GM18873 (cell line): ENCODE measurements around the gene HS6ST1.

Experiments
- ATAC-seq: cut with Tn5 transposase; IDR thresholded peaks from one replicate; pipeline ENCODE4 v1.9.1; 2021; ENCODE audit warnings: mild to moderate bottlenecking, moderate library complexity, moderate number of reproducible peaks; ENCODE audit not compliant: unreplicated experiment, low FRiP score

HS6ST1 gene

DNA sequence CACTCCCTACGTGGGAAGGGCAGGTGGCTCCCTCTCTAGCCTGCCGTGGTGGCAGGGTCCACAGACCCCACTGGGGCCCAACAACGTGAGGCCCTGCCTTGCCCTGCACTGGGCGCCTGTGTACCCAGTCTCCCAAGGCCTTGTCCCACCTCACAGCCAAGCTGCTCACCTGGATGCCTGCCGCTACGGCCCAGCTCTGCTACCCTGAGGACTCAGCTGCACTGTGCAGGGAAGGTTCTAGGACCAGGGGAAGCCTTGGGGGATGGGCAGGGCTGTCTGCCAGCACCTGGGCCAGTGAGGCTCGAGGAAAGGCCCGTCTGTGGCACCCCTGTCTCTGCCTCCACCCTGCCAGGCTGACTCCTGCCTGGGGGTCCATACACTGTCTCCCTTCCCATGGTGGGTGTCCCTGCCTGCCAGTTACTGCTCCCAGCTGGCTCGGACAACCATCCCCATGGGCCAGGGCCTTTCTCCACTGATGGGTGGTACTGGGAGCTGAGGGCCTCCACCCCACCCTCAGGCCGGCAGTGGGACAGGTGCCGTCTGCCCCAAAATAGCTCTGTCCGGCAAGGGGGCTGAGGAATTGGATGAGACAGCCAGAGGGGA lies 33.2 kb downstream of the HS6ST1 start:
- ATAC-seq = no peak

DNA sequence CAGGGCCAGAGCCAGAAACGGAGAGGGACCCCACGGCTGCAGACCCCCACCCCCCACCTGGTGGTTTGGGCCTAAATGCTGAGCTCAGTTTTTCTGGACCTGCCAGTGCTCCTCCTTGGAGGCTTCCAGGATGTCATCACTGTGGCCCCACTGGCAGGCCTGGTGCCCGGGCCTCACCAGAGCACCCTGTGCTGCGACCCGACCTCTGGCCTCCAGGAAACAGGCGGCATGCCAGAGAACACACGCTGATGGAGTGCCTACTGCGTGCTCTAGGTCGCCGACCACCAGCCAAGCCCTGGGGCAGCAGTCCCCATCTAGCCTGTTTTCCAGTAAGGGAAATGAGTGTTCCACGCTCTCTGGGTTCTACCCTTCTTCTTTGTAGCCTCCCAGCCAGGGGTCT lies 33.8 kb downstream of the HS6ST1 start:
- no peak for ATAC-seq

DNA sequence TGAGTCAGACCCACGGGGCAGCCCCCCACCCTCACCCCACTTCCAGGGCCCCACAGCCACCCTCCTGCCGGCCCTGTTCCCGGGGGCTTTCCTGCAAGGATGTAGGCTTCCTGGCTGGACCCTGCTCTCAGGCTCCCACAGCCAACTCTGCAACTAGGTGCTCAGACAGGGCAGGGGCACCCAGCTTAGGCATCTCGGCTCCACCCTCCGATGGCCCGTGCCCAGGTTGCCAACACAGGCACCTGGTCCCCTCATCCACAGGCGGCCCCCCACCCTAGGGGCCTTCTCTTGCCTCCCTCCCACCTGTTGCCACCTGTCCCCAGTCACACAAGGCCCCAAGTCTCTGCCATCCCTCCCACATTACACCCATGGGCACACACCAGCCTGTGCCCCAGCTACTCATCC lies 34.6 kb downstream of the HS6ST1 start:
- no peak for ATAC-seq

DNA sequence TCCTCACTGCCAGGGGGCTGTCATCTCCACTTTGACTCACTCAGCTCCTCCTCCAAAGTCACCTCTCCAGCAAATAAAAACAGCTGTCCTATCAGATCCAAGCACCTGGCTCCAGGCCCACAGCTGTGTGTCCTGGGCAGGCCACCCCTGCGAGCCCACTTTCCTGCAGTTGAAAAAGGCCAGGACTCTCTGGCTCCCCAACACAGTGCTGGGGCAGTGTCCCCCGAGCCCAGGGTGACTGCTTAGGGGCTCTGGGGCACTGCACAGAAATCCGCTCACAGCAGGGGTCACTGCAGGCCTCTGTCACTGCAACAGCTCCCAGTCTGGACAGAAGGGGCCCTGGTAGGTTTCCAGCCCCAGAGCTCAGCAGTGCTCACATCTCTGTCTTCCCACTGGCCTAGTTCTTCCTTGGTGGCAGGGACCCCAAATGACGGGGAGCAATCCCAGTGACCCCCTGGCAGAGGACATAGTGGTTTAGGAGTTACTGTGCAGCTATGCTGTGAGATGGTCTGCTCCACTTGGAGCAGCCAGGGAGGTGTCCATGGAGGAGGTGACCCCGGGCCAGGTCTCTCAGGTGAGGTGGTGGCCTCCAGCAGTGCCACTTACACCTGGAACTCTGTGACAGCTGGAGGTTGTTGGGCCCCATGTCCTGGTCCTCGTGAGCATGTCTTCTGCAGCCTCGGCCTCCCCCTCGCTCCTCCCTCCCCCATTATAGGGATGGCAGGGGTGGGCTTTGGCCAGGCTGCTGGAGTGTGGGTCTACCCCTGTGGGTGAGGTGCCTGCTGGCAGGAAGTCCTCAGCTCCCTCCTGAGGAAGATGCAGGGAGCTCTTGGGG lies 35.5 kb downstream of the HS6ST1 start:
- no peak for ATAC-seq

DNA sequence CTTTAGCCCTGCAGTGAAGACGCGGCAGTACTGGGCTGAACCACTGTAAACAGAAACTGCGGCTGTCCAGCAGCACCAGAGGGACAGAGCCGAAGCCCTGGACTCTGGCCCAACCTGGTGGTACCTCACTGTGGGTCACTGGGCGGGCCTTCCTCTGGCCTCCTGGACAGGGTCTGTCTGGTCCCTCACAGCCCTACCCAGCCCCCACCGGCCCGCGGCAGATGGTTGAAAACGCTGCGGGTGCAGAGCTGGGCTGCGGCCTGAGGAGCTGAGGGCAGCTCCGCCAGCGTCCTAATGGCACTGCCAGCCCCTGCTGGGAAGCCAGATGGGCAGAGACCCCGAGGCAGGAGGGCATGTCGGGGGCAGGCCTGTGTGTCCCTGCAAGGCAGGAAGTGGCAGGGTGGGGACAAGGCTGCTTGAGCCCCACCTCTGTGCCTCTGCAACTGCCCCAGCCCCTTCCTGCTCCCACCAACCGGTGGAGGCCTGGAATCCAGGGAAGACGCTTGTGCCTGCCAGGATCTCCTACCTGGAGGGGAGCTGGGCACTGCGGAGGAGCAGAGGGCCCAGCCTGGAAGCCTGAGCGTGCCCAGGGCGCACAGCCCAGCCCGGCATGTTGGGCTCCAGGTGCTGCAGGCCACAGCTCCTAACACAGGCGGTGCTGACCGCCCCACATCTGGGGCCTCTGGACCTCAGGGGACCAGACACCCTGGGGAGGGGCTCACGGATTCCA lies 36.3 kb downstream of the HS6ST1 start:
- no peak for ATAC-seq

DNA sequence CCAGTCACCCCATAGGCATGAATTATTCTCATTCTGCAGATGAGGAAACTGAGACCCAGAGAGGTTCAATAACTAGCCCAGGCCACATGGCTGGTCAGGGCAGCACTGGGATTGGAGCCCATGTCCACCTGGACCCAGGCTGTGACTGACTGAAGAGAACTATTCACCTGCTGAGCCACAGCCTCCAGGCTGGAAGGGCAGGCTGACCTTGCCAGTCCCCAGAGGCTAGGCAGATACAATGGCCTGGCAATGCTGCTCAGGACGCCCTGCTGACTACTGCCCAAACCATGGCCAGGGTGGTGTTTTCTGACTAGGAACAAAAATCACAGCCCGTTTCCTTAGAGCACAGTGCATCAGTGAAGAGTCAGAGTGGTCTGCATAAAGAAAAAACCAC lies 36.8 kb downstream of the HS6ST1 start:
- ATAC-seq = no peak

DNA sequence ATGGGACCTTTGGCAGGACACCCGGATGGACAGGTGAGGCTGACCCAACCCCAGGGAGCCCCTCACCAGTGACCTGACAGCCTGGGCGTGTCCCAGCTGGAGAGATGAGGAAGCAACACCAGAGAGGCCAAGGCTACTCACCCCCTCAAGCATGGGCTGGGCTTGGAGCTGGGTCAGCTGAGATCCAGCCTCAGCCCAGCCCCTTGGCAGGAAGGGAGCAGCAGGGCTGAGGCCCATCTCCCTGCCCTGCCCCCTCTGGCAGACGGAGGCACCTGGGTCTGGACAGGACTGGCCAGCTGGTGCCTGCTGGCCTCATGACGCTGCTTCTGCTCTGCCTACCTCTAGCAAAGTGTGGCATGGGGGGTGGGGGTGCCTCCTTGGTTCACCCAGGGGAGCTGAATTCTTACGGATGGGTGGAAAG lies 37.8 kb downstream of the HS6ST1 start:
- ATAC-seq = no peak

DNA sequence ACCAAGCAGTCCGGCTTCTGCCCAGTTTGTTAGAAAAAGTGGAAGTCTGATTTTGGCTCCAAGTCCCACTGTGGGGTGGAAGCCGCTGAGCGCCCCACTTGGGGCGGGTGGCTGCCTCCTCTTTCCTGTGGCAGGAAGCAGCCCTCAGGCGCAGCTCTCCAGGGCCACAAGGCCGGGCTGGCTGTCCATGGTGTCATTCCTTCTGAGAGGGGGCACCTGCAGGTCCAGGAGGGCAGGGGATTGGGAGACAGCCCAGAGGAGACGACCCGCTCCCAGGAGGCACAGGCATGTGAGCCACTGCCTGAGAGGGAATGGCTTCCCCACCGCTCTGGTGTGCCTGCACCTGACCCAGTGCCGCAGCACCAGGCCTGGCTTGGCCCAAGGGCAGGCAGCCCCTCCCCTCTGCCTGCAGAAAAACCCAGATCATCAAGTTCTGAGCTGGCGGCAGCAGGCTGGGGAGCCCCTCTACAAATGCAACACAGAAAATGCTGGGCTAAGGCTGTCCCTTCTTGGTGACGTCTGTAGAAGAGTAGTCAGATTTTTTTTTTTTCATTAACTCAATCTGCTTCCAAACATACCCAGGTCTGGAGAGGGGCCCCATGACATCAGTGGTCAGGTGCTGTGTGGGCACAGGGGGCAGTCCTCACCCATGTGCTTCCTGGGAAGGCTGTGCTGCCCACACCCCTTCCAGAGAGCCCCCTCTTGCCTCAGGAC lies 38.4 kb downstream of the HS6ST1 start:
- ATAC-seq = no peak

DNA sequence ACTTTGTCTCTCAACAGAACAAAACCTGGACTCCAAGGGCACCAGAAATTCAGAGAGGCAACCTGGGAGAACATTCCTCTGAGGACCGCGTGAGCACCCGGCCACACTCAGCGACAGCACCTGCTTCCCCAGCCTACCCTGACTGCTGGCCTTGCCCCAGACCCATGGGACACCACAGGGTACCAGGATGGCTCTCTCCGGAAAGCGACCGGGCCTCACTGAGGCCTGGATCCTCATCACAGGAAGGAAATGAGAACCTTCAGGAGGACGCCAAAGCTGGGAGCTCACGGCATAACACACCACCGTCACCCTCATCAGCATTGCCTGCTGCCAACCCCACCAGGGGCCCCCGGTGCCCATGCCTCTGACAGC lies 38.9 kb downstream of the HS6ST1 start:
- ATAC-seq = no peak

DNA sequence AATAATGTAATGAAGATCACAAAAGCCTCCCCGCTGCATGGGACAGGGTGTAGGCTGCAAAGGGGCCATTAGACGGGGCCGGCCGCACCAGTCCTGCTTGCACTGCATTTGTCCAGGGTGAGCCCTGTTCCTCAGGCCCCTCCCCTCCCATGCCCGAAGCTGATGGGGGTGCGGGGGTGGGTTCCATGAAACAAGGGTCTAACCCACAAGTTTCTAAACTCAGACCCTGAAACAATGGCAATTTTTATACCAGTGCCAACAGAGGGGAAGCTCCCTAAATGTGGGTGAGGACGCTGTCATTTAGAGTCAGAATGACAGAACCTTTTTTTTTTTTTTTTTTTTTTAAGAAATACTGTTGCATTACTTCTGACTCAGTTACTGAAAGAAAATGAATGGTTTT lies 39.7 kb downstream of the HS6ST1 start:
- no peak for ATAC-seq

DNA sequence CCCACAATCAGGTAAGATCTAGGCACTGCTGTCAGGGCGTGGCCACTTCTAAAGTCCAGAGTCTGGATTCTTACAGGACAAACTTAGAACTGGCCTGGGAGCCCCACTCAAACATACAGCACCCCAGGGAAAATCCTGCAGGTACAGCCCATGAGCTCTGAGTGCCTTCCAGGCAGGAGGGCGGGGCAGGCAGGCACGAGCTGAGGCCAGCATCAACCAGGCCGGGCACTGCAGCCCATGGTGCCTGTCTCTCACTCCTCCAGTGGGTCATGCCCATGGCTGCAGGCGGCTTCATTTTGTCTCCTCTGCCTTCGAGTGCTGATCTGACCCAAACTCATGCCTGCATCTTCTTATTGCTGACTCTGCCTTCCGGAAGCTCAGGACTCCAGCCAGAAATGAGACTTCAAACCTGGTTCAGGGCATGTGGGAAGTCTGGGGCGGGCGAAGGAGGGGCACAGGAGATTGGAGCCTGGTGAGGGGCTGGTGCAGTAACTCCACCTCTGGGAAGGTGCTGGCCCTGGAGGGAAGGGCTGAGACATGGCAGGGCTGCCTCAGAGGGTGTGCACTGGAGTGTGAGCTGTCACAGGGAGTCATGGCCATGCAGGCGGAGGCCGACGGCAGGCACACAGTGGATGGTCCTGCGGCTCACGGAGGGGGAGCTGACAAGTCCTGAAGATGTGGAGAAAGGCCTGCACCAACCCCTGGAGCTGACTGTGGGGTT lies 40.5 kb downstream of the HS6ST1 start:
- ATAC-seq = no peak

DNA sequence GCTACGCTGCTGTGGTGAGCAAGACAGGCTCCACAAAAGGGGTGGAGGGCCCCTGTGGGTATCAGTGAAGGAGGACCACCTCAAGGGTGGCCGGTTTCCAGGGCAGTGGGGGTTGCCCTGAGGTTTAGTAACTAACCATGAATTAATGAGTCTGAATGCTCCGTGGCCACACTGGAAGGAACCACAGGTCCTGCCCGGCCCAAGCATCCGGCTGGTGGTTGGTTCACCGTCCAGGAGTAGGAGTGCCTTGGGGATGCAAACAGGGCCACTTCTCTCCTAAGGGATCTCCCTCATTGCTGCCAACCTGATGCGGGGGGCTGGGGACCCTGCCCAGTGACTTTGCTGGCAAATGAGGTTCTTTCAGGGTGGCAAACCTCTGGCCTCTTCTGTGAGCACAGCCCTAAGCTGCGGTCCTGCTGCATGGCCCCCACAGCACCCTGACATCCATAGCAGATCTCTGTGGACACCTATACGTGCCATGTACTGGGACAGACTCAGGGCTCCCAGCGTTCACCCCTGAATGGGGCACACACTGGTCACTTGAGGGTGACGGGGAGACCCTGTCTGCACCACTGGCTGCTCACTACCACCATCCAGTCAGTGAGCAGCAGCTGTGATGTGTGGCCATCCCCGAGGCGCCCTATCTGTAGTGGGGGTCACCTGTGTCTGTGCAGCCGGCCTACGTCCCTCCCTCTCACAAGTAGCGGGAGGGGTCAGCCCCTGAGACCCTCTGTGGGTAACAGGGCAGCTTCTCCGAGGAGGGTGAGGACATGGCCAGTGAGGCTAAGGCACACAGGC lies 41.6 kb downstream of the HS6ST1 start:
- ATAC-seq = no peak

DNA sequence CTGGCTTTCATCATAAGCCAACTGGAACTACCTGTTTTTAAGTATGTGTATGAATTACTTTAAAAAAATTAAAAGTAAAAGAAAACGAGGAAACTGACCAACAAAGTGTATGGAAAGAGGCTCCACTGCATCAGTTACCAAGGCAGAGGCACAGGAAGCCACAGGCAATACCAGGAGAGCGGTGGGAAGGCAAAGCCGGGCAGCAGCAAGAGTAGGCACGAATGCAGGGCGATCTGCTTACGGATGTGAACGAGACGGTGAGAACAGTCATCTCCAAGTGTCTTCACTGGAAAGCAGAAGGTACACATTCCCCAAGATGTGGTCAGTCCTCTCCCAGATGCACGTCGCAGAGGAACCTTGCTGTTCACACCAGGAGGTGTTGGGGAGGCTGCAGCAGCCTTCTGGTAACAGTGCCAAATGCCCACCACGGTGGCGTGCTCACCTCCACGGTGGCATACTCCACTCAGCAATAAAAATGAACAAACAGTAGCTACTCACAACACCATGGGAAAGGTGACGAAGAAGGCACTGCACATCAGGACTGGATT lies 43.1 kb downstream of the HS6ST1 start:
- ATAC-seq = no peak

DNA sequence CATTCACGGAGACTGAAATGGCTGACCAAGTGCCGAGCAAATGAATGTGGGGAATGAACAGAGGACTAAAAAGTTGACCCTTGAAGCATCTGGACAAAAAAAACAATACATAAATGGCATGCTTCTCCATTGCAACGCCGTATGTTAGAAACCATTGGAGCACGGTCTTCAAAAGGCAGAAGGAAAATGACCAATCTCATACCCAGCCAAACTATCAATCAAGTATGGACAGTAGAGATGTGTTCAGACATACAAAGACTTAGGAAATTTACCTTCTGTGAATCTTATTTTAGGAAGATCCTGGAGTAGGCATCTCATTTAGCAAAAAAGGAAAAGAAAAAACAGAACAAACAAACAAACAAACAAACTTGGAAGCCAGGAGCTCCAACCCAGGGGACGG lies 44.5 kb downstream of the HS6ST1 start:
- ATAC-seq = no peak

DNA sequence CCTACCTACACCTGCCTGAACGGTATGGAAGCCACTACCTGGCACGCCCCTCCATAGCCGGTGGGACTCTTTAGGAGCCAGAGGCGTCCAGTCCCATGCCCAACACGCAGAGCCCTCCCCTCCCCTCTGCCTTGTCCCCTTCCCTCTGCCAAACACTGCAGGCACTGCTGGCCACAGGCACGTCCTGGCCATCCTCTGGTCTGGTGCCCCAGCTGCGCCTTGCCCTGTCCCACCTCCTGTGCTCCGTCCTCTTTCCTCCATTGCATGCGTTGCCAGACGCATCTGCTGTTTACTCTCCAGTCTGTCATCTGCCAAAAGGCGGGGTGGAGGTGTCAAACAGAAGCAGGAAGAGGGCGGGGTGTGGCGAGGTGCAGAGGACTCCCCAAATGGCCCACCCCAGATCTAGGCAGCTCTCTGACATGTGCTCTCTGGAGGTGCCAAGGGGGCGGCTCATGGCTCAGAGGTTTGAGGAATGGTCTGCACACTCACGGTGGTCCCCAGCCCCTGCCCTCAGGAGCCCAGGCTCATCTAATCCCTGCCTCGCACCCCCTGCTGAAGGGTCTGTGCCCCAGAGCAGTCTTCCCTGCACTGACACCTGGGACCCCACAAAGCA lies 45.1 kb downstream of the HS6ST1 start:
- no peak for ATAC-seq

DNA sequence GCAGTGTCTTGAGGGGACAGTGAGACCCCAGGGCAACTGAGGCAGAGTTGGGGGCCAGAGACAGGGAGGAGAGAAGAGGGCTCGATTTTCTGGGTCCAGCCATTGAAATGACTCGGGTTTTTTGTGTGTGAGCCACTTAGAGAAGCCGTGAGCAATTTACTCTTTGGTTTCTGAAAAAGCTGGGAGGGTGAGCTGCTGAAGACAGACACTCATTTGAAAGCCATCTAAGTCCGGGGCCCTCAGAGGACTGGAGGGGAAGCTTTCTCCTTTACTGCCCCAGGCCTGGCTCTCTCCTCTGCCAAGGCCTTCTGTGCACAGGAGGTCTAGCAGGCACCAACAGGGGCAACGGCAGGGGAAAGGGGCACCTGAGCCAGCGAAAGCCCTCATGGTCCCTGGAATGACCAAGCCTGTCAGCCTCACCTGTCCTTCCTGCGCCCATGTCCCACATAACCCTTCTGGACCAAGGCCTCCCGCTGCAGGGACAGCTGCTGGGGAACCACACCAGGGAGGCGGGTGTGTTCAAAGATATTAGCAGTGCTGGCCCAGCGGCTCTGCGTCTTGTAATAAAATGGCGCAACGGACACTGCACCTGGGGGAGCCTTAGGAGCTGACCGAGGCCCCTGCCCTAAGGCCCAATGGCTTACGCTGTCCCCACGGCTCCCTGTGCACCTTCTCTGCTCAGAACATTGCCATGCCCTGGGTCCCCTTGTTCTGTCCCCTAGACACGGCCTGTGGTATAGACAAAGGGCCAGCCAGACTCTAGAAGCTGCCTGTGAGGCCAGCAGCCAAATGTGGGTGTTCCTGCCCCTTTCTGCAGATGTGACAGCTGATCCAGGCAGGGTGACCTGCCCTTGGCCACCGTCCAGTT lies 45.8 kb downstream of the HS6ST1 start:
- no peak for ATAC-seq

DNA sequence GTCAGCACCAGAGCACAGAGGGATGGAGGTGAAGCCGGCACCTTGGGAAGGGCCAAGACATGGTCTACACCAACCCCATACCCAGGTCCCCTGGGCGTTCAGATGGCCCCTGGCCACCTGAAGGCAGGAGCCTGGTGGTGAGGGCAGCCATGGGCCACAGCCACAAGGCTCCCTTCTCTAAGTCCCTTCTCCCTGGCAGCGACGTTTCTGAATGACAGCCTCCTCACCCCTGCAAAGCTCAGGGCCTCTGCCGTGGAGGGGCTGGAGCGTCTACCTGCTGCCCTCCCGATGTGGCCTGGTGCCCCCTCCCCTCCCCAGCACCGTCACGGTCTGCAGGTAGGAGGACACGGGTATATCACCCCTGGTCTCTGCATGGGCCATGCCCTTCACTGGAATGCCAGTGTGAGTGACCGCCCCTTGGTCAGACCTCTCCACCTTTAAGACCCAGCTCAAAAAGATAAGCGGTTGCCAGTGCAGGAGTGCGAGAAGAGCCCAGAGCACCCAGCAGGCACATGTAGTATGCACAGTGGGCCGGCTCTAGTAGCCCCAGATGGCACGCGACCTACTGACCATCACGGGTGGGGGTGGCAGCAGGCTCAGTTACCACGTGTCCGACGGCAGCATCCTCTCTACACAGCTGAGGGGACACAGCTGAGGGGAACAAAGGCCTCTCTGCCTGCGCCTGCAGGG lies 46.6 kb downstream of the HS6ST1 start:
- ATAC-seq = no peak

DNA sequence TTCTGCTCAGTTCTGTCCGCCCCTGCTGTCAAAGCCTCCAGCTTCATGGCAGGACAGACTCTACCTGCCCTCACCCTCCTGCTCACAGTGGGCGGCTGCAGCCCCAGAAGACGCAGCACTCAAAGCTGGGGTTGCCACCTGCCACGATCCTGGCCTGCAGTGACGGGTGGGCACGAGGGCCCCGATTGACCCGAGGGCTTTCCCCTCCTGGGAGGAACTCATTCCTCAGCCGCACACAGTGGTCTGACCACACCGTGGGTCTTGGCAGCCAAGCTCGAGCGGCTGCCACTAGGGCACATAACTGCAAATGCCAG lies 47.1 kb downstream of the HS6ST1 start:
- no peak for ATAC-seq
